HL-60/S4 (cell line): Measurements from ENCODE around the gene OR6C70.

Experiments
- in situ Hi-C: fragments of 300-500 bp; cut with MboI; formaldehyde crosslinking; loops from 2 replicates; pipeline ENCODE4 v1.14.3; 2022; ENCODE audit warnings: low sequenced_read_pairs

Gene OR6C70

DNA sequence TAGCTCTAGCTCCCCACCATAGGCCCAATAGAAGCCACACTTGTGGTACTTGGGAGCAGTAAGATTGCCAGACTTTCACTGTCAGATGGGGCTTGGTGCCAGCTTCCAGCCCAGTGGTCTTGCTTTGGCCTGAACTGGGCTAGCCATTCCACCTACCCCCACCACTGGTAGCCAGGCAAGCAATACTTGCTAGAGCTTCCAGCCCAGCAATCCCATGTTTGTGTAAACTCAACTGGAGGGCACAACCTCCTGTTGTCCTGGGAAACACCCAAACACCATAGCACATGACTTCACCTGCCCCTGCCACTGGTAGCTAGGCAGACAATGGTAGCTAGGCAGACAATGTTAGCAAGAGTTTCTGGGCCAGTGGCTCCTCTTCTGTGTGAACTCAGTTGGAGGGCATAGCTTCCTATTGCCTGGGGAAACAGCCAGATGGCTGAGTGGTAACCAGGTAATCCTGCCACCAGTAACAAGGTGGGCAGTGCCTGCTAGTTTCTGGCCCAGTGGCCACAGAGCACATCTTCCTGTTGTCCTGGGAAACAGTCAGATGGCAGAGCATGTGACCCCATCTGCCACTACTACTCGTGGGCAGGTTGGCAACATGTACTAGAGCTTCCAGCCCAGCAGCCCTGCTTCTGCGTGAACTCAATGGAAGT lies 49.5 kb downstream of the OR6C70 start:
- in situ Hi-C loops, result no loop called here
